Naive thymus-derived CD8-positive, alpha-beta T cell (primary cell): ENCODE results near the gene NKPD1. TPM values are rescaled to one million over a fixed set of nuclear protein-coding genes. Genes with fewer than 3 reads are reported as not detected.

Source experiments
- ATAC-seq, 2 donors: fragments of 150-1000 bp; cut with Tn5 transposase in 1 of 2; sonication (Bioruptor Pico), chemical (Tn5 transposase) in 1 of 2; 1 replicate in 1 of 2; 2 replicates in 1 of 2; pipeline ENCODE4 v1.10.0; 2021; ENCODE audit warnings: mild to moderate bottlenecking in 2 of 2, moderate library complexity in 2 of 2
- POLR2A ChIA-PET: fragments of 350-600 bp; sonication (Branson Sonifier 250); formaldehyde crosslinking; loops from one replicate; lab custom pipeline; 2021; ENCODE audit warnings: antibody characterized with exemption; lab: Charles Lee
- DNase-seq, 10 donors: peaks; one replicate each; pipeline versions ENCODE4 v3.0.0 to v3.0.0-alpha.2; 2020 to 2022
- H3K27ac Mint-ChIP-seq, 10 donors: one replicate each; pipeline ENCODE4 v1.8.0; 2020 to 2022; ENCODE audit warnings: mild to moderate bottlenecking in 10 of 10, mixed read lengths in 10 of 10, moderate library complexity in 4 of 10, inconsistent platforms in 1 of 10
- H3K27me3 Mint-ChIP-seq, 5 donors: one replicate each; pipeline ENCODE4 v1.8.0; 2021 to 2022; ENCODE audit warnings: mixed read lengths in 5 of 5
- H3K36me3 Mint-ChIP-seq, 3 donors: one replicate each; pipeline ENCODE4 v1.8.0; 2020 to 2022; ENCODE audit warnings: mixed read lengths in 3 of 3, mild to moderate bottlenecking in 2 of 3, inconsistent platforms in 1 of 3
- H3K4me1 Mint-ChIP-seq, 4 donors: one replicate each; pipeline ENCODE4 v1.8.0; 2021 to 2022; ENCODE audit warnings: mixed read lengths in 4 of 4
- H3K4me3 Mint-ChIP-seq, 10 donors: one replicate each; pipeline ENCODE4 v1.8.0; 2020 to 2022; ENCODE audit warnings: mild to moderate bottlenecking in 10 of 10, mixed read lengths in 10 of 10, moderate library complexity in 6 of 10, inconsistent platforms in 1 of 10
- H3K9me3 Mint-ChIP-seq, 9 donors: one replicate each; pipeline ENCODE4 v1.8.0; 2020 to 2022; ENCODE audit warnings: mixed read lengths in 9 of 9, mild to moderate bottlenecking in 3 of 9, inconsistent platforms in 1 of 9, moderate library complexity in 1 of 9
- polyA plus RNA-seq, 3 donors: library from polyadenylated mRNA; unstranded; fragments of 300-500 nt; fragmentation: Illumina TruSeq; gene quantifications; one replicate each; pipeline ENCODE4 v1.2.3, GENCODE V29; 2021
- total RNA-seq, 8 experiments: library from RNA in 2 of 8; stranded (reverse) in 2 of 8; gene quantifications; one replicate each; pipeline ENCODE4 v1.2.3 and lab custom pipeline; 2021 to 2026

The NKPD1 gene
- total and polyA plus RNA-seq, 5 experiments from 2014 or later, result 0.17 to 1.0 (median 0.47) TPM

DNA sequence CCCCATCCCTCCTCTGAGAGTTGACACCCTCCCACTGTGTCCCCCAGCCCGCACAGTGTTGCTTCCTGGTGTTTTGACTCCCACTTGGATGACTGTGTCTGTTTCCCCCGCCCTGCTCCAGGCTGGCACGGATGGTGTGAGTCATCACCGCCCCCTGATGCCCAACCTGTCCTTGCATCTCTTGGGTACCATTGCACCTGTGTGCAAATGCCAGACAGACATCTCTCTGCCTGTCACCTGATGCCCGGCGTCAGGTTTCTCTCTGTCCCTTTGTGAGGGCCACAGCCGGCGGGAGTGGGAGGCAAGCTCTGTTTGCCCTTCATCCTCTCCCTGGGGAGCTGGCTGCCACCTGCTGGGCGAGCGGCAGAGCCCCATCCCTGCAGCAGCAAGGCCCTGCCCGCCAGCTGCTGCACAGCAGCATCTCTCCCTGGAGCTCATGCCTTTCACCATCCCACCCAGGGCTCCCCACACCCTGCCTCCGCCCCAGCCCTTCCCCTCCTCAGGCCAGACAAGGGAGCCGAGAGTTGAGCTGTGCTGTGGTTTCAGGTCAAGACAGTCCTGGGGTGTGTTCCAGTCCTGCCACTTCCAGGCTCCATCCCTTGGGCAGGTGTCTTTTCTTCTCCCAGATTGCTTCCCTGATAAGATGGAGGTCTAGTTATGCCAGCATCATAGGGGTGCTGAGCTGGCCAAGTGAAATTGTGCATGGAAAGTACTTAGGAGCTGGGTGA lies 29.7 kb downstream of the NKPD1 start:
- Mint-ChIP-seq H3K4me1 (peaks cover 3 to 19% (median 9%) of the 10 kb centered on the region in 4 donors), H3K4me3 (no peak overlapping the region), H3K9me3 (no peaks in the 10 kb centered on the region), H3K27ac (peak overlapping the region in 2 of 10 donors; percentile 40 to 79), H3K27me3 (no peaks in the 10 kb centered on the region), H3K36me3 (peaks cover 0 to 10% (median 0%) of the 10 kb centered on the region in 3 donors)
- DNase-seq (peak in 1 of 10 donors; percentile 60), ATAC-seq (no peak)
- POLR2A ChIA-PET, result no interaction called here

GRCh38 chr19:45130236-45130635 lies 30.5 kb downstream of the NKPD1 start:
- DNase-seq (peak in 1 of 10 donors; percentile 51), ATAC-seq (no peak)
- Mint-ChIP-seq H3K27ac (no peak overlapping the region), H3K9me3 (no peaks in the 10 kb centered on the region), H3K27me3 (no peaks in the 10 kb centered on the region), H3K4me3 (no peak overlapping the region), H3K36me3 (peaks cover 0 to 10% (median 0%) of the 10 kb centered on the region in 3 donors), H3K4me1 (peaks cover 8 to 22% (median 15%) of the 10 kb centered on the region in 4 donors)
- POLR2A ChIA-PET, result no interaction called here

DNA sequence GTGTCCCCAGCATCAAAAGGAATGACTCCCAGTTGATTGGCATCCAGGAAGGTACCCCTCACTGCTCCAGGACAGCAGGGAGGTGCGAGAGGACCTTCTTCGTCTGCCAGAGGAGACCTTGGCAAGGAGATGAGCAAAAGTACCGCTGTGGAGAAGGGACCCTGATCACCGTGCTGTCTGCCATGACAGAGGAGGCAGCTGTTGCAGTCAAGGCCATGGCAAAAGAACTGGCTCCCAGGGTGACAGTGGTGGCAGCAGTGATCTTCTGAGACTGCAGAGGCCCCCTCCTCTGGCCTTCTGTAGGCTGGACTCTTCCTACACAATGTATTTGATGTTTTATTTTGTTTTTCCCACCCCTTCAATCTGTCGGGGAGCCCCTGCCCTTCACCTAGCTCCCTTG lies 32.0 kb downstream of the NKPD1 start:
- Mint-ChIP-seq H3K9me3 (no peaks in the 10 kb centered on the region), H3K27me3 (no peaks in the 10 kb centered on the region), H3K4me1 (peaks cover 11 to 25% (median 18%) of the 10 kb centered on the region in 4 donors), H3K4me3 (no peak overlapping the region), H3K36me3 (peaks cover 0 to 9% (median 0%) of the 10 kb centered on the region in 3 donors), H3K27ac (no peak overlapping the region)
- DNase-seq (no peak), ATAC-seq (no peak)
- POLR2A ChIA-PET, result no interaction called here

- Mint-ChIP-seq H3K27me3 (no peaks in the 10 kb centered on the region), H3K4me1 (peaks cover 12 to 25% (median 19%) of the 10 kb centered on the region in 4 donors), H3K4me3 (no peak overlapping the region), H3K9me3 (no peaks in the 10 kb centered on the region), H3K36me3 (peaks cover 0 to 9% (median 0%) of the 10 kb centered on the region in 3 donors), H3K27ac (peak overlapping the region in 3 of 10 donors; percentile 5 to 31 (median 17))
- DNase-seq (no peak), ATAC-seq (no peak)
- POLR2A ChIA-PET, result interaction anchor here (0.7 kb wide), 1 partner anchor 54 kb away, joined by 4 read pairs; no protein-coding TSS in a partner anchor
Observed at GRCh38 chr19:45128146-45128545, 32.6 kb downstream of the NKPD1 start.

DNA sequence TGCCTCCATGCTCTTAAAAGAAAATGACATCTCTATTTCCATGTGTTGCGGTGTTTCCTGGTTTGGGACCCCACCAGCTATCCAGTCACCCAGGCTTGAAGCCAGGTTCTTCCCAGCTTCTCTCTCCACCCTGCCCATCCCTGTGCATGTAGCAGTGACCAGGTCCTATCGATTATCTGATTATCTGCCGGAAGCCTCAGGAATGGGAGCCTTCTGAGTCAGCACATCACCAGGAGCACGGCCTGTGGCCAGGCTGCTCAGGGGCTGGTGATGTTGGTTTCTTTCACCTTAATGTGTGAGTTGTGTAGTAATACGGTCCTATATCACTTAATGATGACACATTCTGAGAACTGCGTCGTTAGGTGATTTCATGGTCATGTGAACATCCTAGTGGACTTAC lies 34.1 kb downstream of the NKPD1 start:
- Mint-ChIP-seq H3K36me3 (peaks cover 0 to 9% (median 0%) of the 10 kb centered on the region in 3 donors), H3K4me3 (no peak overlapping the region), H3K27me3 (no peaks in the 10 kb centered on the region), H3K4me1 (peaks cover 18 to 36% (median 30%) of the 10 kb centered on the region in 4 donors), H3K9me3 (no peaks in the 10 kb centered on the region), H3K27ac (no peak overlapping the region)
- ATAC-seq, result no peak
- DNase-seq, result no peak
- POLR2A ChIA-PET, result interaction anchor here (0.7 to 1.0 kb wide), 2 partner anchors 33 to 135 kb away, joined by 3 to 6 read pairs; partner anchors contain the start of gene PPP1R37

DNA sequence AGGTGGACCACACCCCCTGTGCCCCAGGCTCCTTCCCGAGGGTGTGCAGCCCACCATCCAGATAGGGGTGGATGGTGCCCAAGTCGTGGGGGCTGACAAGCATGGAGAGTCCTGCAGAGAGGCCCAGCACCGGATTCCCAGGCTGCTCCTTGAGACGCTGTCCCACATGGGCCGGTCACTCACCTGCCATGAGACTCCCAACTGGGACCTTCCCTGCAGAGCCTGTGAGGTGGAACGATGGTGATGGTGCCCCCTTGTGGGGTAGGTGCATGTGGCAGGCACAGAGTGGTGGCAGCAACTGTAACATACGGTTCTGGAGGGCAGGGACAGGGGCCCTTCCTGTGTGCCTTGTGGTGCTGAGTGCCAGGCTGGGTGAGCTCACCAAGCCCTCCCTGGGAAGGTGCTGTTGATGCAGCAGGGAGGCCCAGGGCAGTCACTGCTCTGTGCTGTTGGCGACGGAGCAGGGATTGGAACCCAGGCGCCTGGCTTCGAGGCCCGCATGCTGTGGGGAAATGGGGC lies 34.7 kb downstream of the NKPD1 start:
- peak overlapping the region in 1 of 10 donors; percentile 9 for H3K27ac Mint-ChIP-seq
- H3K4me3 Mint-ChIP-seq, result no peak overlapping the region
- POLR2A ChIA-PET, result interaction anchor here (0.9 to 1.6 kb wide), 4 partner anchors 10 to 34 kb away, joined by 3 to 8 read pairs (median 3); partner anchors contain the start of gene PPP1R37
- ATAC-seq (peak; percentile 94 to 95), DNase-seq (peak; percentile 45 to 81 (median 62))
- H3K27me3 Mint-ChIP-seq, result no peaks in the 10 kb centered on the region
- peaks cover 0 to 9% (median 0%) of the 10 kb centered on the region in 3 donors for H3K36me3 Mint-ChIP-seq
- H3K4me1 Mint-ChIP-seq, result peaks cover 21 to 43% (median 36%) of the 10 kb centered on the region in 4 donors
- H3K9me3 Mint-ChIP-seq, result no peaks in the 10 kb centered on the region

- Mint-ChIP-seq H3K4me3 (no peak overlapping the region), H3K9me3 (no peaks in the 10 kb centered on the region), H3K36me3 (peaks cover 0 to 9% (median 0%) of the 10 kb centered on the region in 3 donors), H3K27me3 (no peaks in the 10 kb centered on the region), H3K4me1 (peaks cover 23 to 49% (median 43%) of the 10 kb centered on the region in 4 donors), H3K27ac (no peak overlapping the region)
- DNase-seq (no peak), ATAC-seq (no peak)
- POLR2A ChIA-PET, result interaction anchor here (0.9 to 1.6 kb wide), 3 partner anchors 10 to 33 kb away, joined by 3 to 8 read pairs (median 3); no protein-coding TSS in a partner anchor
Observed at GRCh38 chr19:45125360-45125759, 35.4 kb downstream of the NKPD1 start.

DNA sequence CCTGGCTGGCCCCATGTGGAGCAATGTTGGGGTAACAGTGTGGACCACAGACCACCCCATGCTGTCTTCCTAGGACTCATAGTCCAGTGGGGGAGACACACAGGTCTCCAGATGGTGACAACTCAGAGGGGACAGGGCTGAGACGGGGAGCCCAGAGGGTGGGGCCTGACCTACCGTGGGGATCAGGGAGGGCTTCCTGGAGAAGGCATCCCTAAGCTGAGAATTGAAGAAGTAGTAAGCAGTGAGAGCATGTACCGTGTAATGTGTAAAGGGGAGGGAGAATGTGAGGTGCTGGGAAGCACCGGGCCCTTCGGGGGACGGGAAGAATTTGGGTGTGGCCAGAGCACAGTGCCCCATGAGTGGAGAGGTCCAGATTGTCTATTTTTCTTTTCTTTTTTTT lies 36.8 kb downstream of the NKPD1 start:
- DNase-seq (no peak), ATAC-seq (no peak)
- peak overlapping the region in 5 of 10 donors; percentile 3 to 74 (median 60) for H3K27ac Mint-ChIP-seq
- no peaks in the 10 kb centered on the region for H3K9me3 Mint-ChIP-seq
- no peaks in the 10 kb centered on the region for H3K27me3 Mint-ChIP-seq
- H3K4me1 Mint-ChIP-seq, result peaks cover 27 to 60% (median 56%) of the 10 kb centered on the region in 4 donors
- peaks cover 0 to 9% (median 0%) of the 10 kb centered on the region in 3 donors for H3K36me3 Mint-ChIP-seq
- H3K4me3 Mint-ChIP-seq, result no peak overlapping the region
- POLR2A ChIA-PET, result no interaction called here

- peaks cover 0 to 9% (median 0%) of the 10 kb centered on the region in 3 donors for H3K36me3 Mint-ChIP-seq
- H3K27ac Mint-ChIP-seq, result peak overlapping the region in 2 of 10 donors; percentile 60 to 74
- no peaks in the 10 kb centered on the region for H3K27me3 Mint-ChIP-seq
- H3K4me3 Mint-ChIP-seq, result no peak overlapping the region
- H3K4me1 Mint-ChIP-seq, result peaks cover 30 to 66% (median 62%) of the 10 kb centered on the region in 4 donors
- H3K9me3 Mint-ChIP-seq, result no peaks in the 10 kb centered on the region
- ATAC-seq (no peak), DNase-seq (no peak)
- POLR2A ChIA-PET, result no interaction called here
Observed at GRCh38 chr19:45123440-45123850, 37.3 kb downstream of the NKPD1 start.

GRCh38 chr19:45122832-45123231 lies 38.0 kb downstream of the NKPD1 start:
- DNase-seq (no peak), ATAC-seq (no peak)
- Mint-ChIP-seq H3K9me3 (no peaks in the 10 kb centered on the region), H3K27ac (peak overlapping the region in 3 of 10 donors; percentile 27 to 91 (median 81)), H3K4me3 (peak overlapping the region in 1 of 10 donors; percentile 19), H3K4me1 (peaks cover 31 to 72% (median 68%) of the 10 kb centered on the region in 4 donors), H3K36me3 (peaks cover 0 to 6% (median 0%) of the 10 kb centered on the region in 3 donors), H3K27me3 (no peaks in the 10 kb centered on the region)
- POLR2A ChIA-PET, result no interaction called here

DNA sequence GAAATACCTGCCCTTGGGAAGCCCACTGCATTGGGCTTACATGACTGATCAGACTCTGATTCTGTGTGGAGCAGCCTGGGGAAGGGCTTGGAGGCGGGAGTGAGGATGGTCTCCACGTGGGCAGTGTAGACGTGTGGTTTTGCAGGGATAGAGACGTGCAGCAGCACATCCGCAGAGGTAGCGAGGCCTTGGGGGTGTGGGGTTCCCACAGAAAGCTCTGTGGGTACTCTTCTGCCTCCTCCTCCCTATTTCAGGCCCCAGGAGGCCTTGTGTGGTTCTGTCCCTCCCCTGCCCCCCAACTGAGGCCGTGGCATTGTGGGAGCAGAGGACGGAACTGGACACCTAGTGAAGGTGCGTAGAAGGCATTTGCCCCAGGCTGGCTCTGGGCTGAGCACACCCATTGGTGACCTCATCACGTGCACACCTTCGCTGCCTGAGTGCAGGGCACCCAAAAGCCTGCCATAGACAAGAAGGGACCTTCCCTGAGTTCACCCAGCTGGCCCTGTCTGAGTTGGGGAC lies 38.9 kb downstream of the NKPD1 start:
- H3K36me3 Mint-ChIP-seq, result peaks cover 0 to 3% (median 0%) of the 10 kb centered on the region in 3 donors
- peak overlapping the region in 7 of 10 donors; percentile 32 to 81 (median 53) for H3K4me3 Mint-ChIP-seq
- DNase-seq (no peak), ATAC-seq (no peak)
- H3K4me1 Mint-ChIP-seq, result peaks cover 36 to 81% (median 77%) of the 10 kb centered on the region in 4 donors
- no peaks in the 10 kb centered on the region for H3K9me3 Mint-ChIP-seq
- H3K27me3 Mint-ChIP-seq, result no peaks in the 10 kb centered on the region
- H3K27ac Mint-ChIP-seq, result peak overlapping the region in 9 of 10 donors; percentile 29 to 91 (median 73)
- POLR2A ChIA-PET, result interaction anchor here (1.1 kb wide), 1 partner anchor 20 kb away, joined by 3 read pairs; no protein-coding TSS in a partner anchor

- ATAC-seq (no peak), DNase-seq (peak in 3 of 10 donors; percentile 6 to 19 (median 7))
- peaks cover 0 to 3% (median 0%) of the 10 kb centered on the region in 3 donors for H3K36me3 Mint-ChIP-seq
Observed at GRCh38 chr19:45119582-45119981, 41.2 kb downstream of the NKPD1 start.

More at GRCh38 chr19:45119582-45119981, 41.2 kb downstream of the NKPD1 start:
- Mint-ChIP-seq H3K9me3 (no peaks in the 10 kb centered on the region), H3K27me3 (no peaks in the 10 kb centered on the region), H3K4me3 (peak overlapping the region in 9 of 10 donors; percentile 36 to 82 (median 70)), H3K27ac (peak overlapping the region in 7 of 10 donors; percentile 35 to 85 (median 82)), H3K4me1 (peaks cover 37 to 87% (median 82%) of the 10 kb centered on the region in 4 donors)
- POLR2A ChIA-PET, result no interaction called here
